ENCODE measurements around the gene IVNS1ABP. TPM values are rescaled to one million over a fixed set of nuclear protein-coding genes. Genes with fewer than 3 reads are reported as not detected.

IVNS1ABP gene
- total and polyA plus RNA-seq, 2 experiments from 2014 or later, result 73.5 to 162 TPM

DNA sequence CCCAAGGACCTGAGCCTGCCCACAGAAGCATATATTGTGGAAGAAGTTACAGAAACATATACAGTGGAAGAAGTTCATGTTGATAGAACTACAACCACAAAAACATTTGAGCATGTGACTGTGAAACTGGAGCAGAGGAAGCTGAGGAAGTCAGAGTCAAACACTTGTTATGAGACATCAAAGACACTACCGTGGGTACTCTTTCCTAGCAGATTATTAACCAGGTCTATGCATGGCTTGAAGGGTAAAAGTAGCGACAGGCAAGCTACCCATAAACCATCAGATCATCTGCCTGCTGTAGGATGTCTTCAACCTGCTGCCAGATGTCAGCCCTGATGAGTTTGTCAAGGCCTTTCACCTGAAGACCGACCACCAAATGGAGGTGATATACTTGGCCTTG, 35.8 kb downstream of the IVNS1ABP start (continued):
- TF ChIP-seq STAT1 (IDR thresholded peaks at IDR 0.05; ENCODE audit: unreplicated experiment) (no peak), ZNF114 (CRISPR knock-in tag; IDR thresholded peaks at IDR 0.05) (no peak), JUNB (IDR thresholded peaks at IDR 0.05; ENCODE audit: unreplicated experiment) (no peak), EZH2phosphoT487 (IDR thresholded peaks at IDR 0.05; ENCODE audit: unreplicated experiment) (no peak), ZNF331 (CRISPR knock-in tag; IDR thresholded peaks at IDR 0.05; ENCODE audit: low read depth) (no peak)

DNA sequence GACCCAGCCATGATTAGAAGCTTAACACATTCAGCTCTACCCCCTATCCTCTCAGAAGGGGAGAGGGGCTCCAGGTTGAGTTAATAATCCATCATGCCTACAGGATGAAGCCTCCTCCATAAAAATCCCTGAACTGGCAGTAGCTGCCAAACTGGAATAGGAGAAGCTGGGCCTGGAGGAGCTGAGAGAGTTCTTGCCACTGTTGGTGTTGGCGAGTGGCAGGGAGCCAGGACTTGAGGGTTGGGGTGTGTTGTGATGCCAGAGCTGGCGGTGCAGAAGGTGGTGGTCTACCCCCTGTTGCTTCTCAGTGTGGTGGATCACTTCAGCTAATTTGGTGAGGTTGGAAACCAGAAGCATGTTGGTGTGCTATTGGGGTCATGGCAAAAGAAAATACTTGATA, 36.5 kb downstream of the IVNS1ABP start:
- Histone ChIP-seq H3K4me3 (no peak overlapping the region), H3K27ac (ENCODE audit: low read depth) (no peak overlapping the region), H3K4me2 (no peak overlapping the region), H3F3A (replicated peaks; ENCODE audit: low read depth) (no peaks in the 10 kb centered on the region), H3K4me1 (ENCODE audit: insufficient read depth) (no peaks in the 10 kb centered on the region), H4K20me1 (replicated peaks; ENCODE audit: insufficient read depth) (no peaks in the 10 kb centered on the region), H3K79me2 (replicated peaks; ENCODE audit: insufficient read depth) (no peaks in the 10 kb centered on the region), H3K27me3 (ENCODE audit: insufficient read depth) (no peaks in the 10 kb centered on the region), H3K36me3 (ENCODE audit: insufficient read depth) (no peaks in the 10 kb centered on the region), H3K9me2 (ENCODE audit: insufficient read depth) (peaks cover 3% of the 10 kb centered on the region; the same call in 1 of the 2 replicates), H2AFZ (no peak overlapping the region)
- Mint-ChIP-seq H3K9me3 (no peaks in the 10 kb centered on the region), H3K36me3 (ENCODE audit: low read depth) (no peaks in the 10 kb centered on the region), H3K4me3 (no peak overlapping the region), H3K27me3 (ENCODE audit: insufficient read depth, low read depth, poor library complexity) (no peaks in the 10 kb centered on the region), H3K4me1 (peaks cover 3% of the 10 kb centered on the region; the same call in 2 of the 3 replicates), H3K27ac (no peak overlapping the region)
- DNase-seq (ENCODE audit: low spot score) (no peak), ATAC-seq (no peak)
- TF ChIP-seq, protein P1, sequence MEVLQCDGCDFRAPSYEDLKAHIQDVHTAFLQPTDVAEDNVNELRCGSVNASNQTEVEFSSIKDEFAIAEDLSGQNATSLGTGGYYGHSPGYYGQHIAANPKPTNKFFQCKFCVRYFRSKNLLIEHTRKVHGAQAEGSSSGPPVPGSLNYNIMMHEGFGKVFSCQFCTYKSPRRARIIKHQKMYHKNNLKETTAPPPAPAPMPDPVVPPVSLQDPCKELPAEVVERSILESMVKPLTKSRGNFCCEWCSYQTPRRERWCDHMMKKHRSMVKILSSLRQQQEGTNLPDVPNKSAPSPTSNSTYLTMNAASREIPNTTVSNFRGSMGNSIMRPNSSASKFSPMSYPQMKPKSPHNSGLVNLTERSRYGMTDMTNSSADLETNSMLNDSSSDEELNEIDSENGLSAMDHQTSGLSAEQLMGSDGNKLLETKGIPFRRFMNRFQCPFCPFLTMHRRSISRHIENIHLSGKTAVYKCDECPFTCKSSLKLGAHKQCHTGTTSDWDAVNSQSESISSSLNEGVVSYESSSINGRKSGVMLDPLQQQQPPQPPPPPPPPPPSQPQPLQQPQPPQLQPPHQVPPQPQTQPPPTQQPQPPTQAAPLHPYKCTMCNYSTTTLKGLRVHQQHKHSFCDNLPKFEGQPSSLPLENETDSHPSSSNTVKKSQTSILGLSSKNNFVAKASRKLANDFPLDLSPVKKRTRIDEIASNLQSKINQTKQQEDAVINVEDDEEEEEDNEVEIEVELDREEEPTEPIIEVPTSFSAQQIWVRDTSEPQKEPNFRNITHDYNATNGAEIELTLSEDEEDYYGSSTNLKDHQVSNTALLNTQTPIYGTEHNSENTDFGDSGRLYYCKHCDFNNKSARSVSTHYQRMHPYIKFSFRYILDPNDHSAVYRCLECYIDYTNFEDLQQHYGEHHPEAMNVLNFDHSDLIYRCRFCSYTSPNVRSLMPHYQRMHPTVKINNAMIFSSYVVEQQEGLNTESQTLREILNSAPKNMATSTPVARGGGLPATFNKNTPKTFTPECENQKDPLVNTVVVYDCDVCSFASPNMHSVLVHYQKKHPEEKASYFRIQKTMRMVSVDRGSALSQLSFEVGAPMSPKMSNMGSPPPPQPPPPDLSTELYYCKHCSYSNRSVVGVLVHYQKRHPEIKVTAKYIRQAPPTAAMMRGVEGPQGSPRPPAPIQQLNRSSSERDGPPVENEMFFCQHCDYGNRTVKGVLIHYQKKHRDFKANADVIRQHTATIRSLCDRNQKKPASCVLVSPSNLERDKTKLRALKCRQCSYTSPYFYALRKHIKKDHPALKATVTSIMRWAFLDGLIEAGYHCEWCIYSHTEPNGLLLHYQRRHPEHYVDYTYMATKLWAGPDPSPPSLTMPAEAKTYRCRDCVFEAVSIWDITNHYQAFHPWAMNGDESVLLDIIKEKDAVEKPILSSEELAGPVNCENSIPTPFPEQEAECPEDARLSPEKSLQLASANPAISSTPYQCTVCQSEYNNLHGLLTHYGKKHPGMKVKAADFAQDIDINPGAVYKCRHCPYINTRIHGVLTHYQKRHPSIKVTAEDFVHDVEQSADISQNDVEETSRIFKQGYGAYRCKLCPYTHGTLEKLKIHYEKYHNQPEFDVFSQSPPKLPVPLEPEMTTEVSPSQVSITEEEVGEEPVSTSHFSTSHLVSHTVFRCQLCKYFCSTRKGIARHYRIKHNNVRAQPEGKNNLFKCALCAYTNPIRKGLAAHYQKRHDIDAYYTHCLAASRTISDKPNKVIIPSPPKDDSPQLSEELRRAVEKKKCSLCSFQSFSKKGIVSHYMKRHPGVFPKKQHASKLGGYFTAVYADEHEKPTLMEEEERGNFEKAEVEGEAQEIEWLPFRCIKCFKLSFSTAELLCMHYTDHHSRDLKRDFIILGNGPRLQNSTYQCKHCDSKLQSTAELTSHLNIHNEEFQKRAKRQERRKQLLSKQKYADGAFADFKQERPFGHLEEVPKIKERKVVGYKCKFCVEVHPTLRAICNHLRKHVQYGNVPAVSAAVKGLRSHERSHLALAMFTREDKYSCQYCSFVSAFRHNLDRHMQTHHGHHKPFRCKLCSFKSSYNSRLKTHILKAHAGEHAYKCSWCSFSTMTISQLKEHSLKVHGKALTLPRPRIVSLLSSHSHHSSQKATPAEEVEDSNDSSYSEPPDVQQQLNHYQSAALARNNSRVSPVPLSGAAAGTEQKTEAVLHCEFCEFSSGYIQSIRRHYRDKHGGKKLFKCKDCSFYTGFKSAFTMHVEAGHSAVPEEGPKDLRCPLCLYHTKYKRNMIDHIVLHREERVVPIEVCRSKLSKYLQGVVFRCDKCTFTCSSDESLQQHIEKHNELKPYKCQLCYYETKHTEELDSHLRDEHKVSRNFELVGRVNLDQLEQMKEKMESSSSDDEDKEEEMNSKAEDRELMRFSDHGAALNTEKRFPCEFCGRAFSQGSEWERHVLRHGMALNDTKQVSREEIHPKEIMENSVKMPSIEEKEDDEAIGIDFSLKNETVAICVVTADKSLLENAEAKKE (CRISPR knock-in tag; IDR thresholded peaks at IDR 0.05), result no peak
- no peak for TF ChIP-seq EZH2phosphoT487 (IDR thresholded peaks at IDR 0.05; ENCODE audit: unreplicated experiment)
